T-cell (primary cell): ENCODE measurements around the gene TP53INP2. TPM values are rescaled to one million over a fixed set of nuclear protein-coding genes. Genes with fewer than 3 reads are reported as not detected.
A peak's percentile ranks its signal among the peaks of the same experiment; 100 is the strongest.
"Not testable (repeated sequence)": the region's sequence is repeated elsewhere in the genome, so short reads cannot be mapped to it uniquely, and the experiment has no call there.

ENCODE experiments used
- ATAC-seq, 4 experiments: fragments of 200-7000 bp in 3 of 4; fragments of 150-1000 bp in 1 of 4; cut with Tn5 transposase; replicated peaks in 1 of 4; 1 replicate in 3 of 4; 2 replicates in 1 of 4; pipeline ENCODE4 v1.10.0; 2021; ENCODE audit warnings: moderate library complexity in 3 of 4, mild to moderate bottlenecking in 2 of 4, moderate number of reproducible peaks in 1 of 4
- CTCF ChIA-PET, 2 donors: fragments of 300-600 bp; sonication (Branson Sonifier 250); formaldehyde crosslinking; loops; one replicate each; lab custom pipeline; 2022; ENCODE audit warnings: antibody characterized with exemption in 2 of 2; lab: Charles Lee
- POLR2A ChIA-PET, 2 donors: fragments of 300-600 bp; sonication (Branson Sonifier 250); formaldehyde crosslinking; loops; one replicate each; lab custom pipeline; 2022; ENCODE audit warnings: antibody characterized with exemption in 2 of 2; lab: Charles Lee
- DNase-seq, 35 experiments: peaks; one replicate each; pipeline versions ENCODE4 v3.0.0 to v3.0.0-alpha.2; 2013 to 2023
- H3K27ac ChIP-seq: one replicate; pipeline ENCODE4 v1.5.1; 2013; ENCODE audit warnings: low read length
- H3K27me3 ChIP-seq, 2 experiments: replicated peaks in 1 of 2; 1 replicate in 1 of 2; 2 replicates in 1 of 2; pipeline versions ENCODE4 v1.6.1 to v1.7.0; 2013; ENCODE audit warnings: low read length in 1 of 2, mixed read lengths in 1 of 2; ENCODE audit not compliant: control insufficient read depth in 2 of 2, insufficient read depth in 2 of 2; ENCODE audit errors: extremely low read depth in 1 of 2
- H3K36me3 ChIP-seq, 2 donors: 1 replicate in 1 of 2; 2 replicates in 1 of 2; pipeline versions ENCODE4 v1.6.1 to v1.7.0; 2013; ENCODE audit warnings: low read length in 1 of 2; ENCODE audit not compliant: control insufficient read depth in 2 of 2, insufficient read depth in 1 of 2; ENCODE audit errors: extremely low read depth in 1 of 2
- H3K4me1 ChIP-seq, 2 experiments: 1 replicate in 1 of 2; 2 replicates in 1 of 2; pipeline versions ENCODE4 v1.6.1 to v1.7.0; 2013; ENCODE audit warnings: low read length in 2 of 2, mixed read lengths in 1 of 2; ENCODE audit not compliant: insufficient read depth in 2 of 2, control insufficient read depth in 1 of 2; ENCODE audit errors: extremely low read depth in 1 of 2
- H3K4me3 ChIP-seq, 2 donors: 1 replicate in 1 of 2; 2 replicates in 1 of 2; pipeline versions ENCODE4 v1.5.1 to v1.7.0; 2013; ENCODE audit warnings: mild to moderate bottlenecking in 2 of 2, low read length in 1 of 2, moderate library complexity in 1 of 2; ENCODE audit not compliant: control insufficient read depth in 1 of 2; ENCODE audit errors: extremely low read depth in 1 of 2
- H3K9me3 ChIP-seq: 2 replicates; pipeline ENCODE4 v1.7.0; 2013
- H3K27ac Mint-ChIP-seq, 2 donors: one replicate each; pipeline ENCODE4 v1.8.0; 2020 to 2021; ENCODE audit warnings: mild to moderate bottlenecking in 2 of 2, mixed read lengths in 2 of 2
- H3K27me3 Mint-ChIP-seq, 2 donors: one replicate each; pipeline ENCODE4 v1.8.0; 2021 to 2022; ENCODE audit warnings: mixed read lengths in 2 of 2
- H3K36me3 Mint-ChIP-seq: one replicate; pipeline ENCODE4 v1.8.0; 2021; ENCODE audit warnings: mixed read lengths
- H3K4me1 Mint-ChIP-seq, 3 donors: one replicate each; pipeline ENCODE4 v1.8.0; 2020 to 2022; ENCODE audit warnings: mixed read lengths in 3 of 3, mild to moderate bottlenecking in 1 of 3
- H3K4me3 Mint-ChIP-seq, 3 donors: one replicate each; pipeline ENCODE4 v1.8.0; 2020 to 2022; ENCODE audit warnings: mild to moderate bottlenecking in 3 of 3, mixed read lengths in 3 of 3, moderate library complexity in 3 of 3
- H3K9me3 Mint-ChIP-seq, 3 donors: one replicate each; pipeline ENCODE4 v1.8.0; 2020 to 2022; ENCODE audit warnings: mixed read lengths in 3 of 3
- WGBS: methylation state at CpG from one replicate; pipeline ENCODE4 v1.1.5; 2013; ENCODE audit warnings: missing lambda C conversion rate; ENCODE audit not compliant: insufficient coverage; 5-methylcytosine and 5-hydroxymethylcytosine counted together
- total RNA-seq, 35 experiments: library from RNA in 6 of 35; stranded (reverse) in 6 of 35; fragments of 120-200 nt in 1 of 35; gene quantifications; one replicate each; pipeline versions ENCODE4 v1.2.1 to v1.2.4 and lab custom pipeline; 2013 to 2026

Gene TP53INP2
- total RNA-seq, 5 donors from 2014 or later (not counting 1 experiment from before 2014, with no cell fraction given) = 1.3 to 56.7 (median 1.9) TPM

- Mint-ChIP-seq H3K36me3 (peaks cover 27% of the 10 kb centered on the region), H3K9me3 (no peaks in the 10 kb centered on the region)
Observed at GRCh38 chr20:34717230-34718095, 13.3 kb downstream of the TP53INP2 start.

GRCh38 chr20:34719242-34720017 lies 15.3 kb downstream of the TP53INP2 start:
- H3K27ac Mint-ChIP-seq, H3K4me1 ChIP-seq, H3K27me3 ChIP-seq, DNase-seq, H3K9me3 Mint-ChIP-seq, H3K9me3 ChIP-seq, H3K4me3 ChIP-seq, H3K4me1 Mint-ChIP-seq, H3K27ac ChIP-seq, ATAC-seq, H3K27me3 Mint-ChIP-seq, POLR2A ChIA-PET, H3K4me3 Mint-ChIP-seq: not testable (repeated sequence)
- peaks cover 14 to 38% of the 10 kb centered on the region in 2 donors for H3K36me3 ChIP-seq
- H3K36me3 Mint-ChIP-seq = peaks cover 38% of the 10 kb centered on the region
- CTCF ChIA-PET = interaction anchor here in 1 of 2 donors (1.1 kb wide), 1 partner anchor 407 kb away, joined by 3 read pairs; no protein-coding TSS in a partner anchor
- WGBS = 87% methylated on average over 6 of the region's 13 CpGs

More at GRCh38 chr20:34717230-34718095, 13.3 kb downstream of the TP53INP2 start:
- DNase-seq = no peak
- H3K27ac Mint-ChIP-seq = peak overlapping the region in 1 of 2 donors; percentile 11
- CTCF ChIA-PET = interaction anchor here in 1 of 2 donors (0.6 to 0.7 kb wide), 2 partner anchors 20 to 50 kb away, joined by 3 to 4 read pairs; no protein-coding TSS in a partner anchor
- H3K4me3 Mint-ChIP-seq = no peak overlapping the region
- H3K27me3 Mint-ChIP-seq = no peaks in the 10 kb centered on the region
- no peaks in the 10 kb centered on the region for H3K4me1 ChIP-seq
- WGBS = 77% methylated on average over 3 of the region's 9 CpGs
- POLR2A ChIA-PET = no interaction called here
- H3K4me1 Mint-ChIP-seq = peaks cover 0 to 11% (median 5%) of the 10 kb centered on the region in 3 donors
- no peak overlapping the region for H3K4me3 ChIP-seq
- peaks cover 9 to 28% of the 10 kb centered on the region in 2 donors for H3K36me3 ChIP-seq
- no peaks in the 10 kb centered on the region for H3K27me3 ChIP-seq
- H3K27ac ChIP-seq = no peak overlapping the region
- ATAC-seq = no peak
- no peaks in the 10 kb centered on the region for H3K9me3 ChIP-seq

- Histone ChIP-seq H3K27me3 (no peaks in the 10 kb centered on the region), H3K36me3 (peaks cover 10 to 38% of the 10 kb centered on the region in 2 donors), H3K27ac (no peak overlapping the region), H3K9me3 (no peaks in the 10 kb centered on the region), H3K4me3 (no peak overlapping the region), H3K4me1 (no peaks in the 10 kb centered on the region)
- ChIA-PET POLR2A (interaction anchor here in 1 of 2 donors (0.5 to 1.0 kb wide), 2 partner anchors 12 to 1177 kb away, joined by 5 to 7 read pairs; no protein-coding TSS in a partner anchor), CTCF (interaction anchor here (0.5 to 1.1 kb wide), 2 partner anchors 408 to 1171 kb away, joined by 3 read pairs; no protein-coding TSS in a partner anchor)
- Mint-ChIP-seq H3K27ac (peak overlapping the region in 1 of 2 donors; percentile 0), H3K36me3 (peaks cover 36% of the 10 kb centered on the region), H3K9me3 (no peaks in the 10 kb centered on the region), H3K27me3 (no peaks in the 10 kb centered on the region), H3K4me3 (no peak overlapping the region), H3K4me1 (peaks cover 0 to 4% (median 0%) of the 10 kb centered on the region in 3 donors)
- WGBS = no CpG with 5 or more reads among the region's 2 CpGs
- no peak for DNase-seq
- no peak for ATAC-seq
Observed at GRCh38 chr20:34720266-34720665, 16.1 kb downstream of the TP53INP2 start.

- H3K4me1 Mint-ChIP-seq, H3K9me3 ChIP-seq, H3K27me3 ChIP-seq, POLR2A ChIA-PET, ATAC-seq, H3K27ac Mint-ChIP-seq, H3K4me3 Mint-ChIP-seq, H3K27ac ChIP-seq, H3K4me3 ChIP-seq, CTCF ChIA-PET, H3K27me3 Mint-ChIP-seq, H3K4me1 ChIP-seq, DNase-seq, H3K9me3 Mint-ChIP-seq: not testable (repeated sequence)
- peaks cover 13 to 50% of the 10 kb centered on the region in 2 donors for H3K36me3 ChIP-seq
- whole genome bisulfite sequencing = 82% methylated on average over 3 of the region's 3 CpGs
- peaks cover 47% of the 10 kb centered on the region for H3K36me3 Mint-ChIP-seq
Observed at GRCh38 chr20:34722560-34722959, 18.4 kb downstream of the TP53INP2 start.

GRCh38 chr20:34724172-34724571 lies 20.0 kb downstream of the TP53INP2 start:
- POLR2A ChIA-PET = interaction anchor here in 1 of 2 donors (0.7 kb wide), 1 partner anchor 45 kb away, joined by 8 read pairs; no protein-coding TSS in a partner anchor

GRCh38 chr20:34729416-34729815 lies 25.3 kb downstream of the TP53INP2 start:
- Mint-ChIP-seq H3K27ac (no peak overlapping the region), H3K36me3 (peaks cover 43% of the 10 kb centered on the region), H3K4me3 (no peak overlapping the region), H3K9me3 (no peaks in the 10 kb centered on the region), H3K27me3 (no peaks in the 10 kb centered on the region), H3K4me1 (no peaks in the 10 kb centered on the region)
- Histone ChIP-seq H3K27me3 (no peaks in the 10 kb centered on the region), H3K9me3 (no peaks in the 10 kb centered on the region), H3K27ac (no peak overlapping the region), H3K4me1 (no peaks in the 10 kb centered on the region), H3K4me3 (no peak overlapping the region), H3K36me3 (peaks cover 9 to 51% of the 10 kb centered on the region in 2 donors)
- CTCF ChIA-PET = interaction anchor here in 1 of 2 donors (0.6 kb wide), 1 partner anchor 1784 kb away, joined by 3 read pairs; no protein-coding TSS in a partner anchor
- WGBS = 100% methylated on average over 1 of the region's 2 CpGs
- DNase-seq (no peak), ATAC-seq (no peak)
- POLR2A ChIA-PET = interaction anchor here (0.5 to 0.6 kb wide), 2 partner anchors 36 to 125 kb away, joined by 3 read pairs; no protein-coding TSS in a partner anchor

More at GRCh38 chr20:34724172-34724571, 20.0 kb downstream of the TP53INP2 start:
- peaks cover 0 to 4% (median 0%) of the 10 kb centered on the region in 3 donors for H3K4me1 Mint-ChIP-seq
- CTCF ChIA-PET = no interaction called here
- Histone ChIP-seq H3K9me3 (no peaks in the 10 kb centered on the region), H3K4me3 (no peak overlapping the region), H3K4me1 (no peaks in the 10 kb centered on the region), H3K27ac (no peak overlapping the region), H3K27me3 (no peaks in the 10 kb centered on the region), H3K36me3 (peaks cover 13 to 49% of the 10 kb centered on the region in 2 donors)
- no peaks in the 10 kb centered on the region for H3K27me3 Mint-ChIP-seq
- ATAC-seq (no peak), DNase-seq (no peak)
- H3K9me3 Mint-ChIP-seq = no peaks in the 10 kb centered on the region
- 96% methylated on average over 3 of the region's 3 CpGs for WGBS
- peaks cover 40% of the 10 kb centered on the region for H3K36me3 Mint-ChIP-seq
- no peak overlapping the region for H3K4me3 Mint-ChIP-seq
- no peak overlapping the region for H3K27ac Mint-ChIP-seq
